ENCODE results near the gene GBGT1. TPM values are rescaled to one million over a fixed set of nuclear protein-coding genes. Genes with fewer than 3 reads are reported as not detected.

The GBGT1 gene
- total and polyA plus RNA-seq, 3 donors from 2014 or later = 4.0 to 11.2 (median 5.6) TPM

DNA sequence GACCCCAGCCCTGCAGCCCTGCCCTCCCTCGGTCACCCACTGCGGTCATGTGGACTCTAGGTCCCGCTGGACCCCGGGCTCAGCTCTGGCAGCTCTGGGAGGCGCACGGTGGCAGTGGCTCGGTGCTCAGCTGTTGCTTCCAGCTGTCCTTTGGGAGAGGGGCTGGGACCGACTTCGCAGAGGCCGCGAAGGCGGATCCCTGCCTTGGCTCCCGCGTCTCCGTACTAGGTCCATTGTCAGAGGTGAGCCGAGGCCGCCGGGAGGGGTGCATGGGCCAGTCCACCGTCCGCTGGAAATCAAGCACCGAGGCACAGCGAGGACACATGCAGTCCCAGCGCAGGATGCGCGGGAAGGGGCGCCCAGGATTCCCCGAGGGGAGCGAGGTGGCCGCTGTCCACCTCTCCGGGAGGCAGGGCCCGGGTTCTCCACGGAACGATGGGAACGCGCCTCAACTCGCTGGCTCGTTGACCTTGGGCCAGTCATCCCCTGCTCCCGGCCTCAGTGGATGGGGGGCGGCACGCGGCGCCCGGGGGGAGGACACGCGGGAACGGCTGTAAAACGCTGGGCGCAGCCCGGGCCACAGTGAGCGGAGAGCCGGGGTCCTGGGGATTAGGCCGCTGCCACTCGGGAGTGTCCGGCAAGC is 732 bp downstream of the GBGT1 start:
- WGBS, 2 donors = 26% methylated on average over 51 of the region's 54 CpGs; no CpG with 5 or more reads in 1 of the 2 donors
- H3K9me3 ChIP-seq = no peaks in the 10 kb centered on the region
- H3K36me3 ChIP-seq (ENCODE audit: low read depth, missing control alignments) = no peaks in the 10 kb centered on the region
- peak overlapping the region; percentile 22 to 57 for H3K27ac ChIP-seq
- intact Hi-C loops (cut with DNase I; ENCODE audit: low total_unique reads) = no loop called here
- TF ChIP-seq POLR2A (IDR thresholded peaks at IDR 0.05) = no peak
- TF ChIP-seq, protein P1, sequence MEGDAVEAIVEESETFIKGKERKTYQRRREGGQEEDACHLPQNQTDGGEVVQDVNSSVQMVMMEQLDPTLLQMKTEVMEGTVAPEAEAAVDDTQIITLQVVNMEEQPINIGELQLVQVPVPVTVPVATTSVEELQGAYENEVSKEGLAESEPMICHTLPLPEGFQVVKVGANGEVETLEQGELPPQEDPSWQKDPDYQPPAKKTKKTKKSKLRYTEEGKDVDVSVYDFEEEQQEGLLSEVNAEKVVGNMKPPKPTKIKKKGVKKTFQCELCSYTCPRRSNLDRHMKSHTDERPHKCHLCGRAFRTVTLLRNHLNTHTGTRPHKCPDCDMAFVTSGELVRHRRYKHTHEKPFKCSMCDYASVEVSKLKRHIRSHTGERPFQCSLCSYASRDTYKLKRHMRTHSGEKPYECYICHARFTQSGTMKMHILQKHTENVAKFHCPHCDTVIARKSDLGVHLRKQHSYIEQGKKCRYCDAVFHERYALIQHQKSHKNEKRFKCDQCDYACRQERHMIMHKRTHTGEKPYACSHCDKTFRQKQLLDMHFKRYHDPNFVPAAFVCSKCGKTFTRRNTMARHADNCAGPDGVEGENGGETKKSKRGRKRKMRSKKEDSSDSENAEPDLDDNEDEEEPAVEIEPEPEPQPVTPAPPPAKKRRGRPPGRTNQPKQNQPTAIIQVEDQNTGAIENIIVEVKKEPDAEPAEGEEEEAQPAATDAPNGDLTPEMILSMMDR (IDR thresholded peaks at IDR 0.05) = no peak
- H3K27me3 ChIP-seq = no peaks in the 10 kb centered on the region
- no peaks in the 10 kb centered on the region for H3K4me1 ChIP-seq
- DNase-seq = no peak
- H3K4me3 ChIP-seq = peak overlapping the region; percentile 65 to 67

DNA sequence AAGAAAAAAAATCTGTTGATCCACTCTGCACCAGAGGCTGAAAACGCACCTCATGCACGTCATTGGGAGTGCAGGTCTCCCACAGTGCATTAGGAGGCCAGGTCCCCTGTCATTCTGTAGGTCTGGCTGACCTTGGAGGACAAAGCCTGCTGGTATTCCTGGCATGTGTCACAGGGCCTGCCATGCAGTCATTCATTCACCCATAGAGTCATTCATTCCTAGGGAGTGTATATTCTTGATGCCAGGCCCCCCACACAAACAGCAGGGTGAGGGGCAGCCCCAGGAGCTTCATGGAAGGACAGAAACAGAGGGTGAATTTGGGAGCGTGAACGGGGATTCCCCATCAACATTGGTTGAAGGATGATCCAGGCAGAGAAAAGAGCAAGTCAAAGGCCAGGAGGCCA is 2.2 kb downstream of the GBGT1 start:
- H3K36me3 ChIP-seq (ENCODE audit: low read depth, missing control alignments) = no peaks in the 10 kb centered on the region
- 74 to 79% methylated on average over 4 of the region's 4 CpGs for WGBS, 2 donors
- TF ChIP-seq, protein P1 (IDR thresholded peaks at IDR 0.05) = no peak
- TF ChIP-seq POLR2A (IDR thresholded peaks at IDR 0.05) = no peak
- intact Hi-C loops (cut with DNase I; ENCODE audit: low total_unique reads) = no loop called here
- no peaks in the 10 kb centered on the region for H3K9me3 ChIP-seq
- no peaks in the 10 kb centered on the region for H3K4me1 ChIP-seq
- H3K27me3 ChIP-seq = no peaks in the 10 kb centered on the region
- H3K4me3 ChIP-seq = no peak overlapping the region
- H3K27ac ChIP-seq = no peak overlapping the region
- DNase-seq = no peak

DNA sequence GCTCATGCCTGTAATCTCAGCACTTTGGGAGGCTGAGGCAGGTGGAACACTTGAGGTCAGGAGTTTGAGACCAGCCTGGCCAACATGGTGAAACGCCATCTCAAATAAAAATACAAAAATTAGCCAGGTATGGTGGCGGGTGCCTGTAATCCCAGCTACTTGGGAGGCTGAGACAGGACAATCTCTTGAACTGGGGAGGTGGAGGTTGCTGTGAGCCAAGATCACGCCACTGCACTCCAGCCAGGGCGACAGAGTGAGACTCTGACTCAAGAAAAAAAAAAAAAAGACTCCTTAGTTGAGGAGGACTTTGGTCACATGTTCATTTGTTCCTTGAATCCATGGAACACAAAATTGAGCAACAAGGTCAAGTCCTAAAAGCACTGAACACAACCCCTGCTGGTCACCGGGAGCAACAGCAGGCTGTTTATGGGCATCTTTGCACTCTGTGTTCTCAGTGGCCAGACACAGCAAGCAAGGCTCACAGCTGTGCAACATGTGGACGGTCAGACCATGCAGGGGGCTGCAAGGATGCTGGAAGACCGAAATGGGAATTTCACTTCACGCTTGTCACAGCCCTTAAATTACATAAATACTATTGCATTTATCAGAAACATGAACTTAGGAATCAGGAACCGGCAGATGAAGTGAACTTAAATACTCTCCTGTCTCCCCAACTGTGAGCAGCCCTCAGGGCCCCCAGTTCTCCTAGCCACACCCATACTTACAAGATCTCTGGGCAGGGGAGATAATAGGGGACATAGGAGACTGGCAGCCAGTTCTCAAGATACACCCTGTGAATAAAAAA is 2.8 kb downstream of the GBGT1 start:
- WGBS, 2 donors = 63 to 66% methylated on average over 9 of the region's 9 CpGs
- Histone ChIP-seq H3K4me1 (no peaks in the 10 kb centered on the region), H3K9me3 (no peaks in the 10 kb centered on the region), H3K27me3 (no peaks in the 10 kb centered on the region), H3K36me3 (ENCODE audit: low read depth, missing control alignments) (no peaks in the 10 kb centered on the region), H3K4me3 (no peak overlapping the region), H3K27ac (no peak overlapping the region)
- no peak for TF ChIP-seq POLR2A (IDR thresholded peaks at IDR 0.05)
- TF ChIP-seq, protein P1 (IDR thresholded peaks at IDR 0.05) = peak; percentile 72 to 89 (median 73)
- intact Hi-C loops (cut with DNase I; ENCODE audit: low total_unique reads) = no loop called here
- DNase-seq = peak; percentile 79

DNA sequence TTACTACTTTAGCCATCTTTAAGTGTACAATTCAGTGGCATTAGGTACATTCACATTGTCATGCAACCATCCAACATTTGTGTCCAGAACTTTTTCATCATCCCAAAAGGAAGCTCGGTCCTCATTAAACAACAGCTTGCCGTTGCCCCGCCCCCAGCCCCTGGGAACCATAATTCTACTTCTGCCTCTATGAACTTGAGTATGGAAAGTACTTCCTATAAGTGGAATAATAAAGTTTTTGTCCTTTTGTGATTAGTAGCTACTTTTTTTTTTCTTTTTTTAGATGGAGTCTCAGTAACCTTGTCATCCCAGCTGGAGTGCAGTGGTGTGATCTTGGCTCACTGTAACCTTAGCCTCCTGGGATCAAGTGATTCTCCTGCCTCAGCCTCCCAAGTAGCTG is 5.0 kb downstream of the GBGT1 start:
- Histone ChIP-seq H3K27me3 (no peaks in the 10 kb centered on the region), H3K27ac (no peak overlapping the region), H3K9me3 (no peaks in the 10 kb centered on the region), H3K4me3 (no peak overlapping the region), H3K36me3 (ENCODE audit: low read depth, missing control alignments) (no peaks in the 10 kb centered on the region), H3K4me1 (no peaks in the 10 kb centered on the region)
- intact Hi-C loops (cut with DNase I; ENCODE audit: low total_unique reads) = no loop called here
- 81 to 83% methylated on average over 3 of the region's 3 CpGs for WGBS, 2 donors
- TF ChIP-seq, protein P1 (IDR thresholded peaks at IDR 0.05) = no peak
- no peak for TF ChIP-seq POLR2A (IDR thresholded peaks at IDR 0.05)
- no peak for DNase-seq
